Testis (tissue), 3 donors: ENCODE measurements around the gene CBX2. TPM values are rescaled to one million over a fixed set of nuclear protein-coding genes. Genes with fewer than 3 reads are reported as not detected.

Source experiments
- DNase-seq: peaks from one replicate; pipeline ENCODE4 v3.0.0-alpha.2; 2019
- H3K27ac ChIP-seq, 2 donors: fragments of 200-600 bp; sonication (generic); one replicate each; pipeline ENCODE4 v1.5.1; 2019
- H3K27me3 ChIP-seq: fragments of 200-600 bp; sonication (generic); one replicate; pipeline ENCODE4 v1.5.1; 2019
- H3K36me3 ChIP-seq: fragments of 200-600 bp; sonication (generic); one replicate; pipeline ENCODE4 v1.5.1; 2017; ENCODE audit warnings: low read depth; ENCODE audit errors: missing control alignments
- H3K4me1 ChIP-seq: fragments of 200-600 bp; sonication (generic); one replicate; pipeline ENCODE4 v1.5.1; 2019
- H3K4me3 ChIP-seq, 2 donors: fragments of 200-600 bp; sonication (generic); one replicate each; pipeline ENCODE4 v1.5.1; 2017 to 2019
- H3K9me3 ChIP-seq: fragments of 200-600 bp; sonication (generic); one replicate; pipeline ENCODE4 v1.5.1; 2017
- POLR2A ChIP-seq: fragments of 450-650 bp; IDR thresholded peaks from one replicate; pipeline ENCODE4 v1.6.1; 2017; ENCODE audit warnings: antibody characterized with exemption, mild to moderate bottlenecking, moderate library complexity
- WGBS, 2 donors: methylation state at CpG; one replicate each; pipeline ENCODE4 v1.1.5; 2018; 5-methylcytosine and 5-hydroxymethylcytosine counted together
- intact Hi-C: fragments of 100-400 bp; cut with DNase I; formaldehyde crosslinking; loops from one replicate; pipeline ENCODE4 v1.15.1; 2023; ENCODE audit warnings: low total_unique reads
- polyA plus RNA-seq: library from polyadenylated mRNA; stranded (reverse); fragments of 350-450 nt; fragmentation: Illumina TruSeq; extraction: RNeasy Lipid Tissue Mini Kit (QIAGEN cat#74804); gene quantifications from one replicate; pipeline ENCODE4 v1.2.3, GENCODE V29; 2014; ENCODE audit warnings: low read depth, low replicate concordance; ENCODE audit not compliant: insufficient read depth
- total RNA-seq, 2 donors: library from RNA; depleted of rRNA; stranded (reverse); fragments of >200 nt; gene quantifications; one replicate each; pipeline ENCODE4 v1.2.3, GENCODE V29; 2016
- TF ChIP-seq, protein P1 (sequence below), 3 experiments: fragments of 450-650 bp in 2 of 3; fragments of 200-600 bp in 1 of 3; sonication (generic) in 1 of 3; IDR thresholded peaks; one replicate each; pipeline ENCODE4 v1.5.1; 2016 to 2019; ENCODE audit warnings: antibody characterized with exemption in 3 of 3, mild to moderate bottlenecking in 2 of 3, moderate library complexity in 1 of 3

The CBX2 gene
- total and polyA plus RNA-seq, 3 donors from 2014 or later: 19.4 to 30.7 (median 27.1) TPM

GRCh38 chr17:79797492-79798298 is 19.7 kb downstream of the CBX2 start:
- no peak for TF ChIP-seq POLR2A
- TF ChIP-seq, protein P1, sequence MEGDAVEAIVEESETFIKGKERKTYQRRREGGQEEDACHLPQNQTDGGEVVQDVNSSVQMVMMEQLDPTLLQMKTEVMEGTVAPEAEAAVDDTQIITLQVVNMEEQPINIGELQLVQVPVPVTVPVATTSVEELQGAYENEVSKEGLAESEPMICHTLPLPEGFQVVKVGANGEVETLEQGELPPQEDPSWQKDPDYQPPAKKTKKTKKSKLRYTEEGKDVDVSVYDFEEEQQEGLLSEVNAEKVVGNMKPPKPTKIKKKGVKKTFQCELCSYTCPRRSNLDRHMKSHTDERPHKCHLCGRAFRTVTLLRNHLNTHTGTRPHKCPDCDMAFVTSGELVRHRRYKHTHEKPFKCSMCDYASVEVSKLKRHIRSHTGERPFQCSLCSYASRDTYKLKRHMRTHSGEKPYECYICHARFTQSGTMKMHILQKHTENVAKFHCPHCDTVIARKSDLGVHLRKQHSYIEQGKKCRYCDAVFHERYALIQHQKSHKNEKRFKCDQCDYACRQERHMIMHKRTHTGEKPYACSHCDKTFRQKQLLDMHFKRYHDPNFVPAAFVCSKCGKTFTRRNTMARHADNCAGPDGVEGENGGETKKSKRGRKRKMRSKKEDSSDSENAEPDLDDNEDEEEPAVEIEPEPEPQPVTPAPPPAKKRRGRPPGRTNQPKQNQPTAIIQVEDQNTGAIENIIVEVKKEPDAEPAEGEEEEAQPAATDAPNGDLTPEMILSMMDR (IDR thresholded peaks at IDR 0.05): no peak
- no peak for DNase-seq
- H3K27ac ChIP-seq: peak overlapping the region; percentile 57 to 79
- peaks cover 6% of the 10 kb centered on the region for H3K27me3 ChIP-seq
- intact Hi-C loops: loop anchor here (5.0 kb wide), 1 partner anchor 45 kb away; no protein-coding TSS in a partner anchor
- peak overlapping the region; percentile 71 to 80 for H3K4me3 ChIP-seq
- 1% methylated on average over 70 of the region's 89 CpGs; no CpG with 5 or more reads in 1 of the 2 donors for WGBS, 2 donors
- H3K36me3 ChIP-seq: no peaks in the 10 kb centered on the region
- peaks cover 36% of the 10 kb centered on the region for H3K4me1 ChIP-seq
- no peaks in the 10 kb centered on the region for H3K9me3 ChIP-seq

- no peak for DNase-seq
- no peak for TF ChIP-seq POLR2A
- TF ChIP-seq, protein P1 (IDR thresholded peaks at IDR 0.05): no peak
- Histone ChIP-seq H3K9me3 (no peaks in the 10 kb centered on the region), H3K27me3 (peaks cover 6% of the 10 kb centered on the region), H3K4me3 (peak overlapping the region; percentile 71 to 80), H3K27ac (peak overlapping the region in 1 of 2 donors; percentile 19), H3K4me1 (peaks cover 36% of the 10 kb centered on the region), H3K36me3 (no peaks in the 10 kb centered on the region)
- 1 to 2% methylated on average over 15 to 65 of the region's 70 CpGs for WGBS, 2 donors
- intact Hi-C loops: loop anchor here (5.0 kb wide), 1 partner anchor 44 kb away; no protein-coding TSS in a partner anchor
These were observed 20.6 kb downstream of the CBX2 start for GRCh38 chr17:79798299-79799173.

GRCh38 chr17:79799174-79799537 is 21.2 kb downstream of the CBX2 start:
- Histone ChIP-seq H3K4me1 (peaks cover 36% of the 10 kb centered on the region), H3K27ac (no peak overlapping the region), H3K36me3 (no peaks in the 10 kb centered on the region), H3K9me3 (no peaks in the 10 kb centered on the region), H3K4me3 (peak overlapping the region in 1 of 2 donors; percentile 80), H3K27me3 (peaks cover 6% of the 10 kb centered on the region)
- intact Hi-C loops: loop anchor here (5.0 kb wide), 1 partner anchor 43 kb away; no protein-coding TSS in a partner anchor
- 0 to 3% methylated on average over 1 to 21 of the region's 23 CpGs for WGBS, 2 donors
- no peak for DNase-seq
- TF ChIP-seq POLR2A: no peak
- TF ChIP-seq, protein P1 (IDR thresholded peaks at IDR 0.05): no peak

GRCh38 chr17:79799538-79800324 is 21.8 kb downstream of the CBX2 start:
- intact Hi-C loops: loop anchor here (5.0 kb wide), 1 partner anchor 43 kb away; no protein-coding TSS in a partner anchor
- TF ChIP-seq, protein P1 (IDR thresholded peaks at IDR 0.05): no peak
- TF ChIP-seq POLR2A: no peak
- no peak for DNase-seq
- Histone ChIP-seq H3K4me1 (peaks cover 36% of the 10 kb centered on the region), H3K9me3 (no peaks in the 10 kb centered on the region), H3K27ac (no peak overlapping the region), H3K36me3 (no peaks in the 10 kb centered on the region), H3K27me3 (peaks cover 6% of the 10 kb centered on the region), H3K4me3 (no peak overlapping the region)
- WGBS, 2 donors: 5 to 6% methylated on average over 31 of the region's 31 CpGs
